HFF-Myc (cell line): ENCODE data around the gene APOO.

Experiments
- DNase-seq: peaks from one replicate; pipeline ENCODE4 v3.0.0-alpha.2; 2011; ENCODE audit warnings: low read depth; ENCODE audit errors: extremely low read depth
- H3K4me3 ChIP-seq: replicated peaks from 2 replicates; pipeline ENCODE4 v1.5.1; 2011; ENCODE audit warnings: low read depth, mild to moderate bottlenecking, control low read depth, low read length
- TF ChIP-seq, protein P1 (sequence below): IDR thresholded peaks from 2 replicates; pipeline ENCODE4 v1.5.1; 2012; ENCODE audit warnings: mild to moderate bottlenecking, low read depth, low read length, control low read depth; ENCODE audit errors: missing control alignments

The APOO gene

DNA sequence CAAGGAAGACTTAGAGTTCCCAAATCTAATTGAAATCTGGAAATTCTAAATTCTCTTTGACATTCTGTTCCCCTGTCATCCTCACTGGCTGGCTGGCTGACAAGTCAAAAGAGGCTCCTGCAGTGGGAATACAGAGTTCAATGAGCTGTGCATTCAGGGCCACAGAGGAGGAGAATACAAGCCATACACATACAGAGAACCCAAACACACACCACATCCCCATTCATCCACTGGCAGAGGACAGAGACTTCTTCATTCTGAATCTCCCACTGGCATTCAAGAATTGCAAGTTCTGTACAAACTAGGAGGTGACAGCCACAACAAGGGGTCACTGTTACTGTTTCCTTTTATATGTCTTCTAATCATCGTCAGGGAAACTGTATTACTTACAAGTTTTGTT is 75.0 kb downstream of the APOO start:
- no peak overlapping the region for H3K4me3 ChIP-seq
- TF ChIP-seq, protein P1, sequence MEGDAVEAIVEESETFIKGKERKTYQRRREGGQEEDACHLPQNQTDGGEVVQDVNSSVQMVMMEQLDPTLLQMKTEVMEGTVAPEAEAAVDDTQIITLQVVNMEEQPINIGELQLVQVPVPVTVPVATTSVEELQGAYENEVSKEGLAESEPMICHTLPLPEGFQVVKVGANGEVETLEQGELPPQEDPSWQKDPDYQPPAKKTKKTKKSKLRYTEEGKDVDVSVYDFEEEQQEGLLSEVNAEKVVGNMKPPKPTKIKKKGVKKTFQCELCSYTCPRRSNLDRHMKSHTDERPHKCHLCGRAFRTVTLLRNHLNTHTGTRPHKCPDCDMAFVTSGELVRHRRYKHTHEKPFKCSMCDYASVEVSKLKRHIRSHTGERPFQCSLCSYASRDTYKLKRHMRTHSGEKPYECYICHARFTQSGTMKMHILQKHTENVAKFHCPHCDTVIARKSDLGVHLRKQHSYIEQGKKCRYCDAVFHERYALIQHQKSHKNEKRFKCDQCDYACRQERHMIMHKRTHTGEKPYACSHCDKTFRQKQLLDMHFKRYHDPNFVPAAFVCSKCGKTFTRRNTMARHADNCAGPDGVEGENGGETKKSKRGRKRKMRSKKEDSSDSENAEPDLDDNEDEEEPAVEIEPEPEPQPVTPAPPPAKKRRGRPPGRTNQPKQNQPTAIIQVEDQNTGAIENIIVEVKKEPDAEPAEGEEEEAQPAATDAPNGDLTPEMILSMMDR, result no peak
- DNase-seq, result no peak

DNA sequence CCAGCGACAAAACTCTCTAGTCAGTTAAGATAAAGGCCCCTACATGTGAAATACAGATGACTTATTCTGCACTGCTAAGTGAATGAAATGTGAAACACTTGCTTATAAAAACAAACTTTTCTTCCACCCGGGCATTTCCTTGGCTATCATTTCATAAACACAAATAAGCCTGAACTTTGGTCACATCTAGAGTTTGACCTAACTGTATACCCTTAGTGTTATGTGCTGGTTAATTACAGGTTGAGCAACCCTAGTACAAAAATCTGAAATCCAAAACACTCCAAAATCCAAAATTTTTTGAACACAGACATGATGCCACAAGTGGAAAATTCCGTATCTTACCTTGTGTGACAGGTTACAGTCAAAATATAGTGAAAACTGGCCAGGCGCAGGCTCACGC is 78.9 kb downstream of the APOO start:
- TF ChIP-seq, protein P1, result no peak
- no peak for DNase-seq
- H3K4me3 ChIP-seq, result no peak overlapping the region

DNA sequence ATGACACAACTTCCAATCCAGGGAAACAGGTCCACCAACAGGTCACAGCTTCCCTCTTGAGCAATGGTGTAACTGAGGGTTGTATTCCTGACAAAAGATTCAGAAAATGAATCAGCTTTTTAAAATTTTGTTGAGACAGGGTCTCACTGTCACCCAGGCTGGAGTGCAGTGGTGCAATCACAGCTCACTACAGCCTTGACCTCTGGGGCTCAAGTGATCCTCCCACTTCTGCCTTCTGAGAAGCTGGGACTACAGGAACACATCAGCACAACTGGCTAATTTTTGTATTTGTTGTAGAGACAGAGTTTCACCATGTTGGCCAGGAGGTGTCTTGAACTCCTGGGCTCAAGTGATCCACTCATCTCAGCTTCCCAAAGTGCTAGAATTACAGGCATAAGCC is 81.1 kb downstream of the APOO start:
- TF ChIP-seq, protein P1, result no peak
- no peak for DNase-seq
- H3K4me3 ChIP-seq, result no peak overlapping the region

DNA sequence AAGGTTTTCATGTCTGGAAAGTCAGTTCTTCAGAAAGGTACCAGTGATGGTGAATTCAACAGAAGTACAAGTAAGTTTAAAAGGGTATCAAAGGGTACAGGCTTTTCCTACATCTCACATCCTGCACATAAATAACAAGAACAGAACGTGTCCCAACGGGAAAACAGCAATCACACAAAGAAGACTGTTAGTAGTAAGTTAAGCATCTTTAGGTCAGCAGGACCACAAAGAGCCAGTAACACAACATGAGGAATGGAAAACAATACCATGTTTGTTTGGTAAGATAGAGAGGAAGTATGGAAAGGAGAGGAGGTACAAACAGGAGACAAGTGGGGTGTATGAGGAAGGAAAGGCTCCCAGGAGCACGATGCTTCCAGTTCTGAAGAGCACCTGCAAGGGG is 81.5 kb downstream of the APOO start:
- DNase-seq, result no peak
- TF ChIP-seq, protein P1, result no peak
- H3K4me3 ChIP-seq, result no peak overlapping the region

DNA sequence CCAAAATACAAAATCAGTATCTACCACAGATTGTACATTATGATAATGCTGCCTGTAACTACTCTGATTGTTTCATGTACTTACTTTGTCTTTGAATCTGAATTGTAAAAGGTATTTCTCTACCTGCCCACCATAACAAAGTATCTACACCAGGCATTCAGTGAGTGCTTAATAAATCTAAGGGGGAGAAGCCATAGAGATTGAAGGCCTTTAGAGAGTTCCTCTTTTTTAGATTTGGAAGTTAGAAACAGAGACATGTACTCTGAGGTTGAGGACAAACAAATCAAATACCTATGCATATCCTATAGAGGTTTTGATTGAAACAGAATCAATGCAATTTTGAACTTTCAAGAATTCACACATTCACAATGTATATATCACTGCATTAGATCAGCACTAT is 82.1 kb downstream of the APOO start:
- TF ChIP-seq, protein P1, result no peak
- no peak overlapping the region for H3K4me3 ChIP-seq
- DNase-seq, result no peak

DNA sequence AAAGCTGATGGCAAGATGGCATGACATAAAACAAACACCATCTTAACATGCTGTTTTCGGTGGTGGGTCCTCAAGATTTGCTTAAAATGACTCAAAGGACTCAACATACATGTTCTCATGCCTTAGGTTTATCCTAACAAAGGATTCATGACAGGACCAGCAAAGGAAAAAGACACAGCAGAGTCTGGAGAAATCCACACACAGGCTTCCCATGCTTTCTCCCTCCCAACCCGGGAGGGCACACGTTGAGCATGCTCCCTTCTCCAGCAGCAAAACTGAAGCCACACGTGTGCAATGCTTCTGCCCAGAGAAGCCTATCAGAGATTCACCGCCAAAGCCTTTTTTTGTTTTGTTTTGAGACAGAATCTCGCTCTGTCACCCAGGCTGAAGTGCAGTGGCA is 84.9 kb downstream of the APOO start:
- H3K4me3 ChIP-seq, result no peak overlapping the region
- TF ChIP-seq, protein P1, result no peak
- no peak for DNase-seq

DNA sequence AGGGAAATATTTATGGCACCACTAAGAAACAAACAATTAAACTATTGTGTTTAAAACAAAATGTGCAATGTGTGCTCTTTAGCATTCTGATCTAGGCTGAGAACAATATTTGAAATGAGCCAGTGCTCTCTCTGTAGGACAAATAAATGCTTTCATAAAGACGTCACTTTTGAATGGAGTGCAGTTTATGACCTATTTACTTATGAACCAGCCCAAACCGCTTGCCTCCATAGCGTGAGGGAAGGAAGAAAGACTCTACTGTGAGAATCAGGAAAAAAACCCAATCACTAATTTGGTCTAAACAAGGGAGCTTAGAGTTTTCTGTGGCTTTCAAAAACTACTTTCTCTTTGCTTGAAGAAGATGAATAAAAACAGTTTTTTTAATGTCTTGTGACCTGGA is 85.3 kb downstream of the APOO start:
- H3K4me3 ChIP-seq, result no peak overlapping the region
- no peak for DNase-seq
- TF ChIP-seq, protein P1, result no peak
